ENCODE data around the gene SLCO4A1.

The SLCO4A1 gene, protein sequence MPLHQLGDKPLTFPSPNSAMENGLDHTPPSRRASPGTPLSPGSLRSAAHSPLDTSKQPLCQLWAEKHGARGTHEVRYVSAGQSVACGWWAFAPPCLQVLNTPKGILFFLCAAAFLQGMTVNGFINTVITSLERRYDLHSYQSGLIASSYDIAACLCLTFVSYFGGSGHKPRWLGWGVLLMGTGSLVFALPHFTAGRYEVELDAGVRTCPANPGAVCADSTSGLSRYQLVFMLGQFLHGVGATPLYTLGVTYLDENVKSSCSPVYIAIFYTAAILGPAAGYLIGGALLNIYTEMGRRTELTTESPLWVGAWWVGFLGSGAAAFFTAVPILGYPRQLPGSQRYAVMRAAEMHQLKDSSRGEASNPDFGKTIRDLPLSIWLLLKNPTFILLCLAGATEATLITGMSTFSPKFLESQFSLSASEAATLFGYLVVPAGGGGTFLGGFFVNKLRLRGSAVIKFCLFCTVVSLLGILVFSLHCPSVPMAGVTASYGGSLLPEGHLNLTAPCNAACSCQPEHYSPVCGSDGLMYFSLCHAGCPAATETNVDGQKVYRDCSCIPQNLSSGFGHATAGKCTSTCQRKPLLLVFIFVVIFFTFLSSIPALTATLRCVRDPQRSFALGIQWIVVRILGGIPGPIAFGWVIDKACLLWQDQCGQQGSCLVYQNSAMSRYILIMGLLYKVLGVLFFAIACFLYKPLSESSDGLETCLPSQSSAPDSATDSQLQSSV

DNA sequence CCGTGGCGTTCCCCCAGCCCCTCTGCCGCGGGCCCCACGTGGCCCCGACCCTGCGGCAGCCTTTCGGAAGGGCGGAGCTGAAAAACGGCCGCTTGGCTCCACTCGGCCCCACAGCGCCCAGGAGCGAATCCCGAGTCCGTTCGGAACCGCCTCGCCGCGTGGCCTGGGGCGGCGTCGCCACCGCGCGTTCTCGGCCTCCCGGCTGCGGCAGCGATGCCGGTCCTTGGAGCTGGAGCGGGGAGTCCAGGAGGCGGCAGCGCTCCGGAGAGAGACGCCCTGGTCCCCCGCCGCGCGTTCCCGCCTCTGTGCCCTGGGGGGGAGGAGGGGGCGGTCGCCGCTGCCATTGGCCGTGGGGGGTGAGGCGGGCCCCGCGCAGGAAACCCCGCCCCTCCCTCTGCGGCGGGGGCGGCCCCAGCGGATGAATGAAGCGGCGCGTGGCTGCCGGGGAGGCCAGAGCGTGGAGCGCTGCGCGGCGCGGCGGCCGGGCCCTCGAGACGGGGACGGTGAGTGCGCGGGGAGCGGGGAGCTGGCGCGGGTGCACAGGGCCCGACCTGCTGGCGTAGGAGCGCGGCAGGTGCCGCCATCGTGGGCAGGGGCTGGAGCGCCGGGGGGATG lies at the start of gene SLCO4A1:
SLCO4A1 (plus strand) TSS at position 453 of the 615 bp plus-strand sequence. CDS start 13,952 bp downstream, outside the sequence.
- peak; percentile 68 to 76 (median 72) for DNase-seq

DNA sequence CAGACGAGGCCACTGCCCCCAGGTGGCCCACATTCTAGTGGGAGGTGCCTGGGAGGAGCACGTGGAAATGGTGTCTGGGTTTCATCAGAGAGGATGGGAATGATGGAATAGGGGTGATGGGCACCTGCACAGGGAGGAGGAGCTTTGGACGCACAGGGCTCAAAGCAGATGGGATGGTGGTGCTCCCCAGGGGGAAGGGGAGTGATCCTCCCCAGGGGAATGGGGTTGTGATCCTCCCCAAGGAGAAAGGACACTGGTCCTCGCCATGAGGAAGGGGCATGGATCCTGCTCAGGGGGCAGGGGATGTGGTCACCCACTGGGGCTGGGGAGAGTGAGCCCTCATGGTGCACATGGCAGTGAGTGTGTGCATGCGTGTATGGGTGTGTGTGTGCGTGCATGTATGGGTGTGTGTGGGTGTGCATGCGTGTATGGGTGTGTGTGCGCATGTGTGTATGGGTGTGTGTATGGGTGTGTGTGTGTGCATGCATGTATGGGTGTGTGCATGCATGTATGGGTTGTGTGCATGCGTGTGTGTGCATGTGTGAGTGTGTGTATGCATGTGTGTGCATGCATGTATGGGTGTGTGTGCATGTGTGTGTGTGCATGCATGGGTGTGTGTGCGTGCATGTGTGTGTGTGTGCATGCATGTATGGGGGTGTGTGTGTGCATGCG lies 49.7 kb upstream of the SLCO4A1 start:
- no peak for DNase-seq

DNA sequence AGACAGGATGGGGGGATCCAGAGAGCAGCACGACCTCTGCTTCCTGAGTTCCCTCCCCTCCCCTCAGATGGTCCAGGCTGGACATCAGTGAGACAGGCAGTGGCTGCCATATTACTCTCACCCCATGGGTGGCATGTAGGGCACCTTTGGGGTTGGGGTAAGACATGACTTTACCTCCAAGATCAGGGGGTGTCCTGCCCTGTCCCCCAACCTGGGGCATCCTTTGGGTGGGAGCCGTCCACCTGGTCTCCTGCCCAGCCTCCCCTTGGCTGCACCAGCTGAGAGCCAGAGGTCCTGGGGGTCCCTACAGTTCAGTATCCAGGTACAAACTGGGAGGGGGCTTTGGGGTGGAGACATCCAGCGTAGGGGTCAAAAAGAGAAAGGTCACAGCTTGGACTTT lies 48.7 kb upstream of the SLCO4A1 start:
- no peak for DNase-seq

DNA sequence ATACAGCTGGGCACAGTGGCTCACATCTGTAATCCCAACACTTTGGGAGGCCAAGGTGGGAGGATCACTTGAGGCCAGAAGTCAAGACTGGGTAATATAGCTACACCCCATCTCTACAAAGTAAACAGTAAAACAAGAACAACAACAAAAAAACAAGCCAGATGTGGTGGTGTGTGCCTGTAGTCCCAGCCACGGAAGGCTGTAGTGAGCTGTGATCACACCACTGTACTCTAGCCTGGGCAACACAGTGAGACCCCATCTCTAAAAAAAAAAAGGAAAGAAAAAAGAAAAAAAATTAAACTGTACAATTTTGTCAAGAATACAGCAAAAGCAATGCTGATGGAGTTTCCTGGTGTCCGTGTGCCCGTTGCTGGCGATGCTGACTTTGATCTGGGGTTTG lies 47.2 kb upstream of the SLCO4A1 start:
- DNase-seq: no peak

DNA sequence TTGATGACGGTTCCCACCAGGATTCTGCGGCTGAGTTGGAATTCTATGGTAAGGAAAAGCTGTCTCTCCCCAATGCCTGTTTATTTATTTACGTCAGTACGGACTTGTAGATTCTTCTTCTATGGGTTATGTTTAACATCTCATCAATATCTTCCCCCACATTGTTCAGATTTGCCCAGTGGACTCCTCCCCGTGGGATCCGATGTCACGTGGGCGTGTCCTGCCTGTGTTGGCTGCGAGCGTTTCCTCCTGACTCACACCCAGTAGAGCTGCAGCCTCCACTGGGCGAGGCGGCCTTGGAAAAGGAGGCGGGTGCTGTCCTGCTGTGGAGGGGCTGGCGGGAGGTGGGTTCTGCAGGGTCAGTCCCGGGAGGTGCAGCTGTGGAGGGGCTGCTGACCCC lies 46.8 kb upstream of the SLCO4A1 start:
- DNase-seq: no peak

DNA sequence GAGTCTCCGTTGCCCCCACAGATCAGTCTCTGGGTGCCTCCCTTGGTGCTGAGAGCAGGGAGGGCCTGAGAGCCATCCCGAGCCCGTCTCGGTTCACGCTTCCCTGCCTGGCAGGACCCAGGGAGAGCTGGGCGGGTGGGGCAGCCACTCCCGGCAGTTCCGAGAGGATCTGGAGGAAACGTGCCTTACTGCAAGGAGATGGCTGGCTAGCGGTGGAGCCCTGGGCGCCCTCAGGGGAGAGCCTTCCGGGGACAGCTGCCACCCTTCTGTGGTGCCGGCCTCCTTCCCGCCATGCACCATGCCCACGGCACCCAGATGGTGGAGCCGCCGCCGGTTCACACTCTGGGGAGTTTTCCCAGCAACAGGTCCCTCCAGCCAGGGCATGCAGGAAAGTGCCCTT lies 45.8 kb upstream of the SLCO4A1 start:
- no peak for DNase-seq

DNA sequence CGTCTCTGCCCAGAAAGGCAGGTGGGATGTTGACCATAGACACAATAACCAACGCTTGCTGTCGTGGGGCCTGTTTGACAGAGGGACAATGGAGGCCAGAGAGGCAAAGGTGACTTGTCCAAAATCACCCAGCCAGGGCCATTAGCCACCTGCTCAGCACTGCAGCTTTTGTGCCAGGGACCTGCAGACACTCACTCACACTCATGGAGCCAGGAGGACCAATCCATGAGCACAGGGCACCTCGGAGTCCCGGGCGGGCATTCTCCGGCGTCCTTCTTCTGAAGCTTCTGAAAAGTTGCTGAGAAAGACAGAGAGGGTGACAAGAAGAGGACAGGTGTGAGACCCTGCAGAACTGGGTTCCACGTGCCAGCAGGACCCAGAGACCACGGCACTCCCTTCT lies 45.4 kb upstream of the SLCO4A1 start:
- no peak for DNase-seq

DNA sequence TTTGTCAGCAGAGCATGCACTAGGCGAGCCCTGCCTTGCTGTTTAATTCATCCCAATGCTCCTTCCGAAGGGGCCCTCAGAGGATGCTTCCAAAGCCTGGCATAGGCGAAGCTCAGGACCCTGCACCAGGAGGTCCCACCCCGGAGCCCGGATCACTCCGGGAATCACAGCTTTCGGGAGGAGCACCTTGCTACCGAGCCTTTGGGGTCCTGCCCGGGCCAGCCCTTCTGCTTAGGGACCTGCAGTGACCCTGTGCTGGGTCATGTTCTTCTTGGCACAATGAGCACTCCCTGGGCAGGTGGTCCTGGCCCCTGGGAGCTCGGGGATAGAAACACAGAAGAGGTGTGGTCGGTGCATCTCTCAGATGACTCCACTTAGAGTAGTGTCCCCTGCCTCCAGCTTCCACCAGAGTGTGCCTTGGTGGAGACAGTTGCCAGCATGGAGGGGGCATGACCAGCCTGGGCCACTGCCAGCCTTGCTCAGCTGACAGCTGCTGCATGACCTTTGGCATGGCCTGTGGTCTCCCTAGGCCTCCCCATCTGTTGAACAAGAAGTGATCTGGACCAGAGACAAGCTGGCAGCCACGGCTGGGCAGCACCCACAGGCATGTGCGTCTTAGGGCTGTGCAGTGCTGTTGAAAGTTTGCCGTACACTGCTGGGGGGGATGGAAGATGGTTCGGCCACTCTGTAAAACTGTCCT lies 44.7 kb upstream of the SLCO4A1 start:
- DNase-seq: no peak

DNA sequence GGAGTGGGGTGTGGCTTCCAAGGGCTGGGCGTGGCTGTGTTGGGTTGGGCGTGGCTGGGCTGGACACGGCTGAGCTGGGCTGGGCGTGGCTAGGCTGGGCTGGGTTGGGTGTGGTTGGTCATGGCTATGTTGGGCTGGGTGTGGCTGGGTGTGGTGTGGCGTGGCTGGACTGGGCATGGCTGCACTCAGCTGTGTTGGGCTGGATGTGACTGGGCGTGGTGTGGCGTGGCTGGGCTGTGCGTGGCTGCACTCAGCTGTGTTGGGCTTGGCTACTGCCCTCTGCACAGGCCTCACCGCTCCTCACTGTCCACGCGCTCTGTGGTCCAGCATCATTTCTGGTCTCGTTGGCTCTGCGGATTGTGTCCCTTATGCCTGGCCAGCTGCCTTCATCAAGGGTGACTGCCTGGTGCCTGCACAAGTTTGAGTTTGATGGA lies 43.5 kb upstream of the SLCO4A1 start:
- DNase-seq: no peak

DNA sequence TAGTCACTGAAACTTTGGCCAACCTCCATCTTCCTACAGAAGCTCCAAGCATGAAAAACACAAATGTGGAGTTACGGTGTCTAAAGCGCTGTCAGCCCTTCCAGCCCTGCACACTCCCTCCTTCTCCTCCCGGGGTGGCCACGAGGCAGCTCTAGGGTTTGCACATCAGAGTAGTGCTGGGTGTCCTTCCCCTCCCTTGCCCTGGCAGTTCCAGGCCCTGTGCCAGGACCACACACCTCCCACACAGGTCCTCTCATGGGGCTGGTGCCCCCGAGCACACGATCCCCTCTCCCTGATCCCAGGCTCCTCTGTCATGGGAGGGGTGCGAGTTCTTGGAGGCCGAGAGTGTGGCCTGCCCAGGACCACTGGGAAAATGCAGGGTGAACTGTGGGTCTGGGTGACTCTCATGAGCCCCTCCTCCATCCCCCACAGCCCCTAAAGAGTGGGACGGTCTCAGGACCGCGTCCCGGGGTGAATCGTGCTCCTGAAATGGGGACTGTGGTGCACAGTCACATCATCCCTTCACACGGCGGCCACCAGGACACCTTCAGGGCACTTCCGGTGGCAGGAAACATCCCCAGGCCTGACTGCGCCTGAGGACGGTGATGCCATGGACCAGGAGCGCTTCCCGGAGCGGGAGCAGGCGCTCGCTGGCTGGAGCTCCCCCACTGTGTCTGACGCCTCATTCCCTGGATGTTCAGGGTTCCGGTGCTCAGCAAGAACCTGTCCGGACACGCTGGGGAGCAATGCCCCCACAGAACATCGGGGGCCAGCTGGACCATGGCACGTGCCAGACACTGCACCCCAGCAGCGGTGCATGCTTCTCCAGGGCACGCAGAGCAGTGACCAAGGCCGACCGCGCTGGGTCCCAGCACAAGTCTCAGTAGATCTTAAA lies 42.8 kb upstream of the SLCO4A1 start:
- DNase-seq: no peak

DNA sequence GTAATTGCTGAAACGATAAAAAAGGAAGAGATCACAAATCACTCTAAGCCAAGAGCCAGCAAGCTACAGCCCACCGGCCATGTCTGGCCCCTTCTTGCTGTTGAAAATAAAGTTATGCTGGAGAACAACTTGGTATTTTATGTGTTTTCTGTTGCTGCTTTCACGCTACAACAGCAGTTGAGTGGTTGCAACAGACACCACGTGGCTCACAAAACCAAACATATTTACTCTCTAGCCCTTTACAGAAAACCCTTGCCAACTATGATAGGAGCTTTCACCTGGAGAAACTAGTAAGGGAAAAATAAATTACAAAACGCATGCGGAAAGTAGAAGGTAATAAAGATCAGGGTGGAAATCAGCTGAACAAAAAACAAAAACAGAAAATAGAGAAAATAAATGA lies 41.1 kb upstream of the SLCO4A1 start:
- DNase-seq: no peak

DNA sequence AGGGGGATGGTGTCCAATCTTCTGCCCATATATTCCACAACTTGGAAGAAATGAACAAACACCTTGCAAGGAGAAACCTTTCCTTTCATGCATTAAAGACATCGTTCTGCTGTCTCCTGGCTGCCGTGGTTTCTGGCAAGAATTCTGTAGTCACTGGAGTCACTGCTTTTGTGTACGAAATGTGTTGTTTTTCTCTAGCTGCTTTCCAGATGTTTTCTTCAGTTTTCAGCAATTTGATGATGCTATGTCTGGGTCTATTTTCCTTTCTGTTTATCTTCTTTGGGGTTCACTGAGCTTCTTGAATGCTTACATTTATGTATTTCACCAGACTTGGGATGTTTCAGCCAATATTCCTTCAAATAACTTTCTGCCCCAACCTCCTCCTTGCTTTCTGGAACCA lies 40.6 kb upstream of the SLCO4A1 start:
- DNase-seq: no peak

DNA sequence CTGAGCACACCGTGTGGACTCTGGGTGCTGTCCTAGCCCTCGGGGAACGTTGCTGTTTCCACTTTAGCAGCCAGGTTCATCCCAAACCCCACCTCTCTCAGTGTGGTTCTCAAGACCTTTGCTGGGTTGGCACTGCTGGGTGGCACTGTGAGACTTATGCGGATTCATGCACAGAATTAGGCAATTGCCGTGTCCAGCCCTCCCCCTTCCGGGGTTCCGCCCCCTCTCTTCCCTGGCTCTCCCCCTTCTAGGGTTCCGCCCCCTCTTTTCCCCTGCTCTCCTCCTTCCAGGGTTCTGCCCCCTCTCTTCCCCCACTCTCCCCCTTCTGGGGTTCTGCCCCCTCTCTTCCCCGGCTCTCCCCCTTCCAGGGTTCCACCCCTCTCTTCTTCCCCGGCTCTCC lies 39.8 kb upstream of the SLCO4A1 start:
- no peak for DNase-seq

DNA sequence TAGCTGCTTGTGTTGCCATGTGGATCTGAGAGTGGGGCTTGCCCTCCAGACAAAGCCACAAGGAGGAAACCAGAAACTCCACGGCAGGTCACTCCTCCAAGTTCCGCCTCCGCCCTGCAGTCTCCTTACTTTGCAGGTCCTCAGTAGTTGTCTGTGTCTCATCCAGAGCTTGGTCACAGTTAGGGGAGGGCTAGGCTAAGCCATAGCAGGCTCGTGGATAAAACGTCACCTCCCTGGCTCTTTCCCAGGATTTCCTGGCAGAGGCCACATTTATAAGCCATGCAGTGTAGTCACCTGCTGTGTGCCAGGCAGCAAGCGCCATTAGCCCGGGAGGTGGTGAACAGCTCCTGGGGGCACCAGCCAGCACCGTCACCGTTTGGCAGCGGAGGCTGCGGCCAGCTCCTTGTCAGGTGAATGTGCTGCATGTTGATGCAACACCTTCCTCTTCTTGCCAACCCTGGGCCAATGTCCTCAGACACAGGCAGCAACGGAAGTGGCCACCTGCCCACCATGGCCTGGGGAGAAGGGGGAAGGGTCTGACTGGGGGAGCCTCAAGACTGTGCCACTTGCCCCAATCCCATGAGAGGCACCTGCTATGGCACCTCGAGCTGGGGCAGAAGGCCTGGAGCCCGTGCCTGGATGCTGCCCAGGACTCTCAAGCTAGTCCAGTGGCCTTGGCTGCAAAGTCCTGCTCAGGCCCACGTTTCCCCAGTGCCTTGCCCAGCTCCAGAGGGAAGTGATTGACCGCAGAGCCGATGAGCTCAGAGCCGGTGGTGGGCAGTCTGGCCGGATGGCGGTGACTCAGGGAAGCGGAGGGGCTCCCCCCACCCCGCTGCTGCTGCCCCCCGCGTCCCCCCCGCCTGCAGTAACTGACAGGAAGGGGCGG lies 39.0 kb upstream of the SLCO4A1 start:
- DNase-seq: peak in 3 of 4 experiments; percentile 22 to 24 (median 24)

DNA sequence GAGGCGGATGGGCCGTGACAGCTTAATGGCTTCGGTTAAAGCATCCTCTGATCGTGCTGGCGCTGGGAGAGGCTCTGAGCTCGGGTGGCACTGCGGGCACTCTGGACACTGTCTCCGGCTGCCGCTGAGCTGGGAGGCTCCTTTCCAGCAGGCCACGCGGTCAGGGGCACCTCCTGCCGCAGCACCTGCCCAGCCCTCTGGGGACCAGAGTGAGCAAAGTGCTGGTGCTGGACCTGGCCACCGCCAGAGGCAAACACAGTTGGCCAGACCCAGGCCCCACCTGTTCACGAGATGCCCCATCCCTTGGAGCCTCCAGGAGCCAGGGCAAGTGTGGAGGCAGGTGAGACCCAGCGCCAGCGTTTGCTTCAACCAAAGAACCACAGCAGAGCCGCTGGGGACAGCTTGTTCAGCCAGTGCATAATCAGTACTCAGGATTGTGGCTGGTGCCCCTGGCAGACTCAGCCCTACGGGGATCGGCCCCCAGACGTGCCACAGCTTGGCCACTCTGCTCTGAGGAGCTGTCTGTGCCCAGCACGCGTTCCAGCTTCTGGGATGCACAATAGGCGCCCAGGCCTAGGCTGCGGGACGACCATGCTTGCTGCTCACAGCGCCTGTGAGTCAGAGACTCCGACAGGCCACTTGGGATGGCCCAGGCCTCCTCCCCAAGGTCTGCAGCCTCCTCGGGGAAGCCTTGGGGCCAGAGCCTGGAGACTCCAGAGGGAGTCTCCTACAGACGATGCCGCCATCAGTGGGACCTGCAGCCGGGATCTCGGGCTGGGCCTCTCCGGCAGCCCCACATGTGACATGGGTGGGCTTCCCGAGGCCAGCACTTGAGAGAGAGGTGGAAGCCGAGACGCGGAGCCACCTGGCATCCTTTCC lies 38.2 kb upstream of the SLCO4A1 start:
- no peak for DNase-seq

DNA sequence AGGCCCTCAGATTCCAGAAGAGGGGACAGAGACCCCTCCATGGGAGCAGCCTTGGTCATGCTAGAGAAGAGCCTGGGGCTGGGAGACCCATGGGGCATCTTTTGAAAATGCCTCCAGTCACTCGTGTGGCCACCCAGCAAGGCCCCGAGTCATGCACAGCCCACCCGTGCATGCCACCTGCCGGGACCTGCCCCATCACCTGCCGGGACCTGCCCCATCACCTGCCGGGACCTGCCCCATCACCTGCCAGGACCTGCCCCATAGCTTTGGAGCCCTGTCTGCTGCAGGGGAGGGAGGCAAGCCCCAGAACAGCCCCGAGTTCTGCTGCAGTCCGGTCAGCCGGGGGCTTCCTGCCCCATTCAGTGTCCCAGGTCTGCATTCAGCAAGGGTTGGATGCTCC lies 37.5 kb upstream of the SLCO4A1 start:
- DNase-seq: no peak

DNA sequence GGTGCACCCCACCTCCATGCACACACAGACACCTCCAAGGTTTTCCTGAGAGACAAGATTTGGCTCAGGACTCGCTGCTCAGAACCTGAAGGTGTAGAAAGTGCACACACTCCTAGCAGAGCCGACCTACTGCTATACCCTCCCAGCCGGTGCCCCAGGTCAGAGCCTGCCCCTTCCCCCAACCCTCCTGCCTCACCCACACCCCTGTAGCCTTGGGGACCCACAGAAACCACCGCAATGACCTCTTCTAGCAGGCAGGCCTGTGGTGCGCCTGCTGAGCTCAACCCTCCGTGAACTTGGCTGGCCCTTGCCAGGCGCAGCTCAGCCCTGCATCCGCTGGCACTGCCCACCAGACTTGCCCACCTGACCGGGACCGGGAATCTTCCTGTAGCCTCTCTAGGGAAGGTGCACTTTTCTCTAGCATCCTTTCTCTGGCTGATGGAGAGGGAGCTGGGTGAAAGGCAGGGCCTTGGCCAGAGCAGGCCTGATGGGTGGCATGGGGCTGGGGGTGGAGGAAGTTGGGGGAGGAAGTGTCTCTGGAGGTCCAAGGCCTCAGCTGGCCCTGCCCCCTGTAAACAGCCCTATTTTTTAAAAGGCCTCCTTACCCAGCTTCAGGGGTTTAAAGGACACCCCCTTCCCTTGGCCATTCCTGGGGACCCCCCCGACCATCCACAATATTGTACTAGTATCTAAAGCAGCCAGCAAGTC lies 36.9 kb upstream of the SLCO4A1 start:
- no peak for DNase-seq

DNA sequence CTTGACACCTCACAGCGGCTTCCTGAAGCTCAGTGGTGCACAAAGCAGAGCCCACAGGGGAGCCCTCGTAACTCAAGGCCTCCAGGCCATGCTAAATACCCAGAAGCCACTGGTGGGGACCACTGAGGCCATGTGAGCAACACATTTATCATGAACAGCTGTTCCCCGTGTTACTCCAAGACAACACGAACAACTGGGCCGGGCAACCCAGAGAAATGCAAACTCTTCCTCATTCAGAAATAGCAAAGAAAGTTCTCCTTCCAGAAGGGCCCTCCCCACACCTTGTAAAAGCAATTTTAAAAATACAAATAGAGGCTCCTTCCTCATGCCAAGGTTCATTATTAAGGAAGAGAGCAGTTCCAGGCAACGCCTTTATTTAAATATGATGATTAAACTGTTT lies 36.3 kb upstream of the SLCO4A1 start:
- no peak for DNase-seq
